ENCODE data around the gene ADCY6.

The ADCY6 gene

DNA sequence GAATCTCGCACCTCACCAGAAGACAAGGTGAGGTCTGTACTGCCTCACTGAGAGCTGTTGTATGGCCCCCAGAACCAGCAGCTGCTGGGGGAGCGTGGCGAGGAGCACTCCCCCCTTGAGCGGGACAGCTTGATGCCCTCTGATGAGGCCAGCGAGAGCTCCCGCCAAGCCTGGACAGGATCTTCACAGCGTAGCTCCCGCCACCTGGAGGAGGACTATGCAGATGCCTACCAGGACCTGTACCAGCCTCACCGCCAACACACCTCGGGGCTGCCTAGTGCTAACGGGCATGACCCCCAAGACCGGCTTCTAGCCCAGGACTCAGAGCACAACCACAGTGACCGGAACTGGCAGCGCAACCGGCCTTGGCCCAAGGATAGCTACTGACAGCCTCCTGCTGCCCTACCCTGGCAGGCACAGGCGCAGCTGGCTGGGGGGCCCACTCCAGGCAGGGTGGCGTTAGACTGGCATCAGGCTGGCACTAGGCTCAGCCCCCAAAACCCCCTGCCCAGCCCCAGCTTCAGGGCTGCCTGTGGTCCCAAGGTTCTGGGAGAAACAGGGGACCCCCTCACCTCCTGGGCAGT lies 38.7 kb upstream of the ADCY6 start:
- no peak for DNase-seq (ENCODE audit: extremely low read depth, low read depth)
- TF ChIP-seq, protein P1, sequence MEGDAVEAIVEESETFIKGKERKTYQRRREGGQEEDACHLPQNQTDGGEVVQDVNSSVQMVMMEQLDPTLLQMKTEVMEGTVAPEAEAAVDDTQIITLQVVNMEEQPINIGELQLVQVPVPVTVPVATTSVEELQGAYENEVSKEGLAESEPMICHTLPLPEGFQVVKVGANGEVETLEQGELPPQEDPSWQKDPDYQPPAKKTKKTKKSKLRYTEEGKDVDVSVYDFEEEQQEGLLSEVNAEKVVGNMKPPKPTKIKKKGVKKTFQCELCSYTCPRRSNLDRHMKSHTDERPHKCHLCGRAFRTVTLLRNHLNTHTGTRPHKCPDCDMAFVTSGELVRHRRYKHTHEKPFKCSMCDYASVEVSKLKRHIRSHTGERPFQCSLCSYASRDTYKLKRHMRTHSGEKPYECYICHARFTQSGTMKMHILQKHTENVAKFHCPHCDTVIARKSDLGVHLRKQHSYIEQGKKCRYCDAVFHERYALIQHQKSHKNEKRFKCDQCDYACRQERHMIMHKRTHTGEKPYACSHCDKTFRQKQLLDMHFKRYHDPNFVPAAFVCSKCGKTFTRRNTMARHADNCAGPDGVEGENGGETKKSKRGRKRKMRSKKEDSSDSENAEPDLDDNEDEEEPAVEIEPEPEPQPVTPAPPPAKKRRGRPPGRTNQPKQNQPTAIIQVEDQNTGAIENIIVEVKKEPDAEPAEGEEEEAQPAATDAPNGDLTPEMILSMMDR (IDR thresholded peaks at IDR 0.05; ENCODE audit: low read depth, low read length), result no peak

DNA sequence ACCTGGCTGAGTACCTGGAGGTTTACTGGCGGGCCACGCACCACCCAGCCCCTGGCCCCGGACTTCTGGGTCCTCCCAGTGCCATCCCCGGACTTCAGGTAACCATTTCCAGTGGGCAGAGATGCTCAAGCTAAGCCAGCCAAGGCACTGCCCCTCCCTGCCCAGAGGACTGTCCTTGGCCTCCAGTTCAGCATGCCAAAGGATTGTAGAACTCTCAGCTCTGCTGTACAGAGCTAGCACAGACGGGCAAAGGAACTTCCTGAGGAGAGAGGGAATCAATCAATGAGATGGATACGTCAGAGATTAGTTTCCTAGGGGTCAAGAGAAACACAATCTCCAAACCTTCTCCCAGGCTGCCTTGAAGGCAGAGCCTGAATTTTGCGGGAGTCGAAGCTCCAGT lies 38.1 kb upstream of the ADCY6 start:
- DNase-seq (ENCODE audit: extremely low read depth, low read depth), result no peak
- TF ChIP-seq, protein P1 (IDR thresholded peaks at IDR 0.05; ENCODE audit: low read depth, low read length), result no peak

DNA sequence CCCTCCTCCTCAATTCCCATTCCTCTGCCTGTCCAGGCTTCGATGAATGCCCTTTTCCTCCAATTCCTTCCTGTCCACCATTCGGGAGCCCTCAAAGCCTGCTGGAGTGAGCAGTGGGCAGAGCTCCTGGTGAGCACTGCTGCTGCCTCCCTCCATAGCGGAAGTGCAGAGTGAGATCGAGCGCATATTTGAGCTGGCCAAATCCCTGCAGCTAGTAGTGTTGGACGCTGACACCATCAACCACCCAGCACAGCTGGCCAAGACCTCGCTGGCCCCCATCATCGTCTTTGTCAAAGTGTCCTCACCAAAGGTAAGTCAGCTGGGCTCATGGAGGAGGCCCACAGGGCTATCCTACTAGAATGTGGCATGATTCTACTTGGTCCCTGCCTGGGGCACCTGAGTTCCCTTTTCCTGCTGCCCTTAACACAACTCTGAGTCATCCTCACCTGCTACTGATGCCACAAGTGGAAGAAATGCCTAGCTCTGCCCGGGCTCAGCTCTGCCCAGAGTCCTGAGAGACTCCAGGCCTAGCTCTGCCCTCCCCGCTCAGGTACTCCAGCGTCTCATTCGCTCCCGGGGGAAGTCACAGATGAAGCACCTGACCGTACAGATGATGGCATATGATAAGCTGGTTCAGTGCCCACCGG lies 37.4 kb upstream of the ADCY6 start:
- DNase-seq (ENCODE audit: extremely low read depth, low read depth), result no peak
- TF ChIP-seq, protein P1 (IDR thresholded peaks at IDR 0.05; ENCODE audit: low read depth, low read length), result no peak

DNA sequence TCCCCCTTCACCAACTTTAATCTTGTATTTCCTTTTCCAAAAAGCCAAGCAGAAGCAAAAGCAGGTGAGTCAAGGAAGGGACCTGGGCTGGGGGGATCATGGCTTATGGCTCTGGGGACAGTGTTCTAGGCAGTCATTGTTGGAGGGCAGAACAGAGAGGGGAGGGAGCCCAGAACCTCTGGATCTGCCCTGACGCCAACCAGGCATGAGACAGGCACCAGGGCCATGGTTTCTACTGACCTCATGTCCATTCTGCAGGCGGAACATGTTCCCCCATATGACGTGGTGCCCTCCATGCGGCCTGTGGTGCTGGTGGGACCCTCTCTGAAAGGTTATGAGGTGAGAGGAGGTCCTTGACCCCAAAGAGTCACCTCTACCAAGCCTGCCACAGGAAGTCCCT lies 36.0 kb upstream of the ADCY6 start:
- TF ChIP-seq, protein P1 (IDR thresholded peaks at IDR 0.05; ENCODE audit: low read depth, low read length), result no peak
- no peak for DNase-seq (ENCODE audit: extremely low read depth, low read depth)

DNA sequence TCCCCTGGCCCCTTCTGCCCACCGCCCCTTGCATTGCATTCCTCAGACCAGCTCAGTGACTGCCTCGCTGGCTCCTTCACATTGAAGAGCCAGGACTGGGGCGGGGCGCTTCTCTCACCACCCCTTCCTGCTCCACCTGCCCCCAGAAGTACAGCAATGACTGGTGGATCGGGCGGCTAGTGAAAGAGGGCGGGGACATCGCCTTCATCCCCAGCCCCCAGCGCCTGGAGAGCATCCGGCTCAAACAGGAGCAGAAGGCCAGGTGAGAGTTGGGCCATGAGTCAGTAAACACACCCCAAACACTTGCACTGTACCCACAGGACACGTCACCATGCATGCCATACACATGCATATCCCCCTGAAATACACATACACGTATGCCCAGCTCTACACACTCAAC lies 35.2 kb upstream of the ADCY6 start:
- no peak for DNase-seq (ENCODE audit: extremely low read depth, low read depth)
- TF ChIP-seq, protein P1 (IDR thresholded peaks at IDR 0.05; ENCODE audit: low read depth, low read length), result no peak

DNA sequence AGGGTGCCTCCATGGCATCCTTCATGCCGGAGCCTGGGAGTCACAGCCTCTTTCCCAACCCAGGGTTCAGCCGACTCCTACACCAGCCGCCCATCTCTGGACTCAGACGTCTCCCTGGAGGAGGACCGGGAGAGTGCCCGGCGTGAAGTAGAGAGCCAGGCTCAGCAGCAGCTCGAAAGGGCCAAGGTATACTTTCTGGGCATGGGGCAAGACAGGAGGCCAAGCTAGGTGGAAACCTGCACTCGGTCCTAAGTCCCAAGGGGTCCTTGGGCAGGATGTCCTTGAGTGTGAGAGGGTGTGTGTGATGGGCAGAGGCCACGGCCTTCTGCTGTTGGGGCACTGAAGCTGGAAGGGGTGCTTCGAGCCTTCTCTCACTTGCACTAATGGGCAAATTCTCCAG lies 34.4 kb upstream of the ADCY6 start:
- TF ChIP-seq, protein P1 (IDR thresholded peaks at IDR 0.05; ENCODE audit: low read depth, low read length), result no peak
- no peak for DNase-seq (ENCODE audit: extremely low read depth, low read depth)

DNA sequence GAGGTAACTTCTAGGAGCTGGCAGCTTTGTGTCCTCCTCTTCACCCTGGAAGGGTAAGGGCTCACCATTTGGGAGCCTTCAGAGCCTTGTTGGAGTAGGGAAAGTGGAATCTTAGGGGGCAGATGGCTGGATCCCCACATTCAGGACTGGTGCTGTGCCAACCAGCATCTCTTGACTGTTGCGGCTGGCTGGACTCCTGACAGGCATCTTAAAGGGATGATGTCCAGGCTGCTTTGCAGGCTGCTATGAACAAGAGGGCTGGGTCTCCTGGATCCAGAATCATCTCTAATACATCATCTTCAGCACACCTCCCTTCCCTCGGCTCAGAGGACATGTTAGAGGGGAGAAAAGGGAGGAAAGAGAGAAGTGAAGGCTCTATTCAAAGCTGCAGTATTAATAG lies 33.8 kb upstream of the ADCY6 start:
- DNase-seq (ENCODE audit: extremely low read depth, low read depth), result no peak
- TF ChIP-seq, protein P1 (IDR thresholded peaks at IDR 0.05; ENCODE audit: low read depth, low read length), result no peak

Measured in AG09319 (cell line).